ENCODE results near the gene IDH2.

Gene IDH2

GRCh38 chr15:90106522-90107117 is 4.4 kb upstream of the IDH2 start:
- peak overlapping the region; percentile 14 for H3K4me3 ChIP-seq (ENCODE audit: low read depth, low read length)
- H3K27me3 ChIP-seq (ENCODE audit: control insufficient read depth, insufficient read depth, low read length), result no peaks in the 10 kb centered on the region
- H2AFZ ChIP-seq, result peak overlapping the region; percentile 58
- peak overlapping the region; percentile 53 for H3K27ac ChIP-seq
- H3K9ac ChIP-seq, result no peak overlapping the region
- TF ChIP-seq, protein P1, sequence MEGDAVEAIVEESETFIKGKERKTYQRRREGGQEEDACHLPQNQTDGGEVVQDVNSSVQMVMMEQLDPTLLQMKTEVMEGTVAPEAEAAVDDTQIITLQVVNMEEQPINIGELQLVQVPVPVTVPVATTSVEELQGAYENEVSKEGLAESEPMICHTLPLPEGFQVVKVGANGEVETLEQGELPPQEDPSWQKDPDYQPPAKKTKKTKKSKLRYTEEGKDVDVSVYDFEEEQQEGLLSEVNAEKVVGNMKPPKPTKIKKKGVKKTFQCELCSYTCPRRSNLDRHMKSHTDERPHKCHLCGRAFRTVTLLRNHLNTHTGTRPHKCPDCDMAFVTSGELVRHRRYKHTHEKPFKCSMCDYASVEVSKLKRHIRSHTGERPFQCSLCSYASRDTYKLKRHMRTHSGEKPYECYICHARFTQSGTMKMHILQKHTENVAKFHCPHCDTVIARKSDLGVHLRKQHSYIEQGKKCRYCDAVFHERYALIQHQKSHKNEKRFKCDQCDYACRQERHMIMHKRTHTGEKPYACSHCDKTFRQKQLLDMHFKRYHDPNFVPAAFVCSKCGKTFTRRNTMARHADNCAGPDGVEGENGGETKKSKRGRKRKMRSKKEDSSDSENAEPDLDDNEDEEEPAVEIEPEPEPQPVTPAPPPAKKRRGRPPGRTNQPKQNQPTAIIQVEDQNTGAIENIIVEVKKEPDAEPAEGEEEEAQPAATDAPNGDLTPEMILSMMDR (IDR thresholded peaks at IDR 0.05), result no peak
- no peaks in the 10 kb centered on the region for H3K36me3 ChIP-seq (ENCODE audit: control insufficient read depth, insufficient read depth, low read length)
- H3K9me3 ChIP-seq (ENCODE audit: control insufficient read depth, low read length), result no peaks in the 10 kb centered on the region
- H3K4me2 ChIP-seq (ENCODE audit: low read length), result peak overlapping the region; percentile 38
- H3K4me1 ChIP-seq, result peaks cover 13% of the 10 kb centered on the region
- H3K79me2 ChIP-seq, result no peaks in the 10 kb centered on the region

GRCh38 chr15:90105521-90105920 is 3.3 kb upstream of the IDH2 start:
- no peak overlapping the region for H2AFZ ChIP-seq
- H3K9me3 ChIP-seq (ENCODE audit: control insufficient read depth, low read length), result no peaks in the 10 kb centered on the region
- no peak overlapping the region for H3K27ac ChIP-seq
- H3K4me2 ChIP-seq (ENCODE audit: low read length), result no peak overlapping the region
- no peaks in the 10 kb centered on the region for H3K36me3 ChIP-seq (ENCODE audit: control insufficient read depth, insufficient read depth, low read length)
- H3K27me3 ChIP-seq (ENCODE audit: control insufficient read depth, insufficient read depth, low read length), result no peaks in the 10 kb centered on the region
- H3K79me2 ChIP-seq, result no peaks in the 10 kb centered on the region
- no peak overlapping the region for H3K4me3 ChIP-seq (ENCODE audit: low read depth, low read length)
- no peak overlapping the region for H3K9ac ChIP-seq
- TF ChIP-seq, protein P1 (IDR thresholded peaks at IDR 0.05), result no peak
- H3K4me1 ChIP-seq, result peaks cover 17% of the 10 kb centered on the region

- TF ChIP-seq, protein P1 (IDR thresholded peaks at IDR 0.05), result no peak
- no peak overlapping the region for H3K9ac ChIP-seq
These were observed 2.3 kb upstream of the IDH2 start for GRCh38 chr15:90104551-90104950.

GRCh38 chr15:90103701-90104329 is 1.5 kb upstream of the IDH2 start:
- no peaks in the 10 kb centered on the region for H3K27me3 ChIP-seq (ENCODE audit: control insufficient read depth, insufficient read depth, low read length)
- peak overlapping the region; percentile 49 for H3K4me2 ChIP-seq (ENCODE audit: low read length)
- H3K27ac ChIP-seq, result peak overlapping the region; percentile 67
- no peaks in the 10 kb centered on the region for H3K79me2 ChIP-seq
- no peak overlapping the region for H3K4me3 ChIP-seq (ENCODE audit: low read depth, low read length)
- H3K4me1 ChIP-seq, result peaks cover 17% of the 10 kb centered on the region
- no peaks in the 10 kb centered on the region for H3K36me3 ChIP-seq (ENCODE audit: control insufficient read depth, insufficient read depth, low read length)
- peak overlapping the region; percentile 65 for H2AFZ ChIP-seq
- no peaks in the 10 kb centered on the region for H3K9me3 ChIP-seq (ENCODE audit: control insufficient read depth, low read length)
- H3K9ac ChIP-seq, result no peak overlapping the region
- TF ChIP-seq, protein P1 (IDR thresholded peaks at IDR 0.05), result no peak

More at GRCh38 chr15:90104551-90104950, 2.3 kb upstream of the IDH2 start:
- no peaks in the 10 kb centered on the region for H3K27me3 ChIP-seq (ENCODE audit: control insufficient read depth, insufficient read depth, low read length)
- no peaks in the 10 kb centered on the region for H3K9me3 ChIP-seq (ENCODE audit: control insufficient read depth, low read length)
- peak overlapping the region; percentile 15 for H3K4me2 ChIP-seq (ENCODE audit: low read length)
- H3K79me2 ChIP-seq, result no peaks in the 10 kb centered on the region
- peak overlapping the region; percentile 67 for H3K27ac ChIP-seq
- no peaks in the 10 kb centered on the region for H3K36me3 ChIP-seq (ENCODE audit: control insufficient read depth, insufficient read depth, low read length)
- H3K4me1 ChIP-seq, result peaks cover 17% of the 10 kb centered on the region
- no peak overlapping the region for H3K4me3 ChIP-seq (ENCODE audit: low read depth, low read length)
- H2AFZ ChIP-seq, result peak overlapping the region; percentile 65

Measured in parathyroid adenoma (tissue), 2 donors.